Measurements from ENCODE around the gene BPI.

DNA sequence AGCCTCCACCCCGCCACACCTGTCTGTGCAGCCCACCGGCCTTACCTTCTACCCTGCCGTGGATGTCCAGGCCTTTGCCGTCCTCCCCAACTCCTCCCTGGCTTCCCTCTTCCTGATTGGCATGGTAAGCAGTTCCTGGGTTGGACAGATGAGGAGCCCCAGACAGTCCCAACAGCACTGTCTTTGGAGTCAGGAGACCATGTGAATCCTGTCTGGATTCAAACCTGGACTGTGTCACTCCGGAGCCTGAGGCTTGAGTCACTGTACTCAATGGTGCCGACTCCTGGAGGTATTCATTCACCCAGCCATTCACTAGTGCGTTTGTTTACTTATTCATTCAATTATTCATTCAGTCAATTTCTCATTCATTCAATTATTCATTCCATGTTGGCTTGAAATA lies 22.4 kb downstream of the BPI start:
- TF ChIP-seq, protein P1, sequence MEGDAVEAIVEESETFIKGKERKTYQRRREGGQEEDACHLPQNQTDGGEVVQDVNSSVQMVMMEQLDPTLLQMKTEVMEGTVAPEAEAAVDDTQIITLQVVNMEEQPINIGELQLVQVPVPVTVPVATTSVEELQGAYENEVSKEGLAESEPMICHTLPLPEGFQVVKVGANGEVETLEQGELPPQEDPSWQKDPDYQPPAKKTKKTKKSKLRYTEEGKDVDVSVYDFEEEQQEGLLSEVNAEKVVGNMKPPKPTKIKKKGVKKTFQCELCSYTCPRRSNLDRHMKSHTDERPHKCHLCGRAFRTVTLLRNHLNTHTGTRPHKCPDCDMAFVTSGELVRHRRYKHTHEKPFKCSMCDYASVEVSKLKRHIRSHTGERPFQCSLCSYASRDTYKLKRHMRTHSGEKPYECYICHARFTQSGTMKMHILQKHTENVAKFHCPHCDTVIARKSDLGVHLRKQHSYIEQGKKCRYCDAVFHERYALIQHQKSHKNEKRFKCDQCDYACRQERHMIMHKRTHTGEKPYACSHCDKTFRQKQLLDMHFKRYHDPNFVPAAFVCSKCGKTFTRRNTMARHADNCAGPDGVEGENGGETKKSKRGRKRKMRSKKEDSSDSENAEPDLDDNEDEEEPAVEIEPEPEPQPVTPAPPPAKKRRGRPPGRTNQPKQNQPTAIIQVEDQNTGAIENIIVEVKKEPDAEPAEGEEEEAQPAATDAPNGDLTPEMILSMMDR (IDR thresholded peaks at IDR 0.05), result no peak
- no peak for TF ChIP-seq POLR2A (IDR thresholded peaks at IDR 0.05)
